NCI-H2107 (cell line): Measurements from ENCODE around the gene OR2AT4.
"Not testable (repeated sequence)": the region's sequence is repeated elsewhere in the genome, so short reads cannot be mapped to it uniquely, and the experiment has no call there.

ENCODE experiments used
- DNase-seq: peaks from one replicate; lab custom pipeline; 2025; lab: John Stamatoyannopoulos, UW

Gene OR2AT4

DNA sequence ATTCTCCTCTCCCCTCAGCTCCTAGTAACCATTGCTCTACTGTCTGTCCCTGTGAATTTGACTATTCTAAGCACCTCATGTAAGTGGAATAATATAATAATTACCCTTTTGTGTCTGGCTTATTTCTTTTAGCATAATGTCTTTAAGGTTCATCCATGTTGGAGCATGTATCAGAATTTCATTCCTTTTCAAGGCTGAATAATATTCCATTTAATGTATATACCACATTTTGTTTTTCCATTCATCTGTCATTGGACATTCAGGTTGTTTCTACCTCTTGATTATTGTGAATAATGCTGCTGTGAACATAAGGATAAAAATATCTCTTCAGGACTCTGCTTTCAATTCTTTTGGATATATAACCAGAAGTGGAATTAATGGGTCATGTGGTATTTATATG is 28.1 kb downstream of the OR2AT4 start:
- DNase-seq: no peak

DNA sequence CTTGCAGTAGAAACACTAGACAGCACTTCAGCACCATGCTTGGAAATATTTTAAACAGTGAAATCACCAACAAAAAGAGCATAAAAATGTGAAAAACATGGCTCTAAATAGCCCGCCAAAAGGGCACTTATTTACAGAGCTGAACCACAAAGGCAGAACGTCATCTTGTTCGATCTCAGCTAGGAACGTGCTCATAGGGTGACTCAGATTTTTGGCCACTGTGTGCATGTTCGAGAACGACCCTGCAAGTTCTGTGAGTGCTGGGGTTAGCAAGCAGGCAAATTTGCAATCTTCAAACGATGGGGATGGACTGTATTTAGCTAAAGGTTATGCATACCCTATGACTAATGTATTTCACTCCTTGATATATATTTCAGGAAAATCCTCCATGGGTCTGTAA is 30.6 kb downstream of the OR2AT4 start:
- DNase-seq: no peak

DNA sequence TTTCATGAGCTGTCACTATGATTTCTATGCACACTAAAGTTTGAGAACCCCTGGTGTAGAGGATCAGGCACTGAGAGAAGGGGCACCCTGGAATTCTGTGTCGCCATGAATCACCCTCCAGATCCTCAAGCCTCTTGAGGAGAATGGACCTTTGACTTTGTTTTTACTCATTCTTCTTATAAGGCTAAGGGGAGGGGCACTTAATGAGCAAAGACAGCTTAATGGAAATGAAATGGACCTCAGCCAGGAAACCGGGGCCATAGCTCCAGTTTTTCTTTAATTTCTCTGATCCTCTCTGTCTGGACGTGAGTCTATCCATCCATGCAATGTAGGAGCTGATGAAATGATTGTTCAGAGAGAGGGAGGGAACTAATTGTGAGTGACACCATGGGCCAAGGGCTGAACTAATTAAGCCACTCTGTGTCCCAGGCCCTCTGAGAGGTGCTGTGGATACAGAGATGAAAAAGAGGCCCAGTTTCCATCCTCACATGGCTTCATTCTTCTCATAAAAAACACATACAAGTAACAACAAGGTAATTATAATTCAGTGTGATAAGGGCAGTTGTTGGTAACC is 32.8 kb downstream of the OR2AT4 start:
- DNase-seq: no peak

DNA sequence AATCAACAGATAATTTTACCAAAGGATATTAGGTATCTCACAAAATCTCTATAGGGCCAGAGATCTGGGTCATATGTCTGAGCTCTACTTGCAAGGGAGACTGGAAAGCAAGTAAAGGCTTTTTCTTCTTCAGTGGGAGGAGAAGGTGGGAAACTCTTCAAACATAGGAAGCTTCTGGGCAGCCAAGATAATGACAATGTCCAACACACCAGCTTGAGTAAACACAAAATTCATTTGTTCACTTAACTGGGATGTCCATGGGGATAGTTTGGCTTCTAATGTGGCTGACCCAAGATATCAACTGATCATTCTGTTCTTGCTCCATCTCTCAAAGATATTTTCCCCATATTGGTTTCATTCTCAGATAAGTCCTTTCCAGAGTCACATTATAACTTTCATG is 37.4 kb downstream of the OR2AT4 start:
- DNase-seq: no peak

DNA sequence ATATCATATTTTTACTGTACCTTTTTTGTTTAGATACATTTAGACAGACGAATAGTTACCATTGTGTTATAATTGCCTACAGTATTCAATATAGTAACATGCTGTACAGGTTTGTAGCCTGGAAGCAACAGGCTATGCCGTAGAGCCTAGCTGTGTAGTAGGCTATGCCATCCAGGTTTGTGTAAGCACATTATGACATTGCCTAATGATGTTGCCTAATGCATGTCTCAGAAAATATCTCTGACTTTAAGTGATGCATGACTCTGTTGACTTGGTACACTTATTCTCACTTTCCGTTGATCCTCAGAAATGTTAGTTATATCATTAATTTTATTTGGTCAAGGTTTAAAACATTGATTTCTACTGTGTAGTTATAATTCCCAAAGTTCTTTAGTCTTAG is 39.9 kb downstream of the OR2AT4 start:
- DNase-seq: no peak

DNA sequence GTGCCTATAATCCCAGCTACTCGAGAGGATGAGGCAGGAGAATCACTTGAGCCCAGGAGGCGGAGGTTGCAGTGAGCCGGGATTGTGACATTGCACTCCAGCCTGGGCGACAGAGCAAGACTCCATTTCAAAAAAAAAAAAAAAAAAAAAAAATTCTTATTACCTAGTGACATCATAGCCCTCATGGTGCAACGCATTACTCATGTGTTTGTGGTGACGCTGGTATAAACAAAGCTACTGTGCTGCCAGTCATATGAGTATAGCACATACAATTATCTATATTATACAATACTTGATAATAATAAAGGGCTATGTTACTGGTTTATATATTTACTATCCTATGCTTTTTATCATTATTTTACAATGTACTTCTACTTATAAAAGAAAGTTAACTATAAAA is 41.2 kb downstream of the OR2AT4 start:
- no peak for DNase-seq

DNA sequence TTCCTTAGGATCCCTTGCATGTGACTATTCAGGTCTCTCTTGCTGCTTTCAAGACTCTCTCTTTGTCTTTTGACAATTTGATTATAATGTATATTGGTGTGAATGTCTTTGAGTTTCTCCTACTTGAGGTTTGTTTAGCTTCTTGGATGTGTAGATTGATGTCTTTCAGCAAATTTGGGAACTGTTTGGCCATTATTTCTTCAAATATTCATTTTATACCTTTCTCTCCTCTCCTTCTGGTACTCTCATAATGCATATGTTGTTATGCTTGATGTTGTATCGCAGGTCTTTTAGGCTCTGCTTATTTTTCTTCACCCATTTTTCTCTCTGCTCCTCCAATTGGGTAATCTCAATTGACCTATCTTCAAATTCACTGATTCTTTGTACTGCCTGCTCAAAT is 44.2 kb downstream of the OR2AT4 start:
- DNase-seq: no peak

DNA sequence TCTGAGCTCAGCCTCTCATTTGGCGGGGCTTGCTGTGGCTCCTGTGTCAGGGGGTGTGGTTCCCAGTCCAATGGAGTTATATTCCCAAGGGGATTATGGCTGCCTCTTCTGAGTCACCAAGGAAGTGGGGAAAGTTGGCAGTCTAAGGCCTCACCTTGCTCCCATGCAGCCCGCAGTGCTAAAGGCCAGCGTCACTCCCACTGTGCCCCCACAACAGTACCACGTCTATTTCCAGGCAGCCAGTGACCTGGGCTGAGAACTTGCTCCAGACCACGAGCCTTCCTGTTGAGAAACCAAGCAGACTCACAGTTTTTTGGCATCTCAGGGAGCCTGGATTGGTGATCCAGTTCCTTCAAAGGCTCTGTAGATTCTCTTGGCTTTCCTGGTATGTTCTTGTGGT is 45.6 kb downstream of the OR2AT4 start:
- no peak for DNase-seq

DNA sequence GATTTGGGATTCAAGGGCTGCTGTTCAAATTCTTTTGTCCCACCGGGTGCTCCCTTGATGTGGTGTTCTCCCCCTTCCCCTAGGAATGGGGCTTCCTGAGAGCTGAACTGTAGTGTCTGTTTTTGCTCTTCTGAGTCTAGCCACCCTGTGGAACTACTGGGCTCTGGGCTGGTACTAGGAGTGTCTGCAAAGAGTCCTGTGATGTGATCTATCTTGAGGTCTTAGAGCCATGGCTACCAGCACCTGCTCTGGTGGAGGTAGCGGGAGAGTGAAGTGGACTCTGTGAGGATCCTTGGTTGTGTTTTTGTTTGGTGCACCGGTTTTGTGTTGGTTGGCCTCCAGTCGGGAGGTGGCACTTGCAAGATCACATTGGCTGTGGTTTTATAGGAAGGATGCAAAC is 46.2 kb downstream of the OR2AT4 start:
- DNase-seq: no peak

DNA sequence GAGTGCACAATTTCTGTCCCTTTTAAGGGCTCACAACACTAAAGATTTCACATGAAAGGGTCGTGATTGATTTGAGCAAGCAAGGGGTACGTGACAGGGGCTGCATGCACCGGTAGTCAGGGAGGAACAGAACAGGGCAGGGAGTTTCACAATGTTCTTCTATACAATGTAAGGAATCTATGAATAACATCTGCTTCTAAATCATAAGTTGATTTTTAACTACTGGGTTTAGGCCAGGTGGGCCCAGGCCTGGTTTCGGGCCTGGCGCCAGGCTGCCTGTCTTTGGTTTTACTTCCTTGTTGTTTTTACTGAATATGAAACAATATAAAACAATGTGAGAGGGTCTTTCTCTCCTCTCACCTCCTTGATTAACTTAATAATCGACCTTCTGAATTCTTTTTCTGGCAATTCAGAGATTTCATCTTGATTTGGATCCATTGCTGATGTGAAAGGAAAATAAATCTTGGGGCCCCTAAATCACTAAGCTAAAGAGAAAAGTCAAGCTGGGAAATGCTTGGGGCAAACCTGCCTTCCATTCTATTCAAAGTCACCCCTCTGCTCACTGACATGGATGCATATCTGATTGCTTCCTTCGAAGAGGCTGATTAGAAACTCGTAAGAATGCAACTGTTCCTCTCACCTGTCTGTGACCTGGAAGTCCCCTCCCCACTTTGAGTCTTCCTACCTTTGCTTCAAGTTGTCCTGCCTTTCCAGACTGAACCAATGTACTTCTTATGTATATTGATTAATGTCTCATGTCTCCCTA is 47.0 kb downstream of the OR2AT4 start:
- DNase-seq: not testable (repeated sequence)

DNA sequence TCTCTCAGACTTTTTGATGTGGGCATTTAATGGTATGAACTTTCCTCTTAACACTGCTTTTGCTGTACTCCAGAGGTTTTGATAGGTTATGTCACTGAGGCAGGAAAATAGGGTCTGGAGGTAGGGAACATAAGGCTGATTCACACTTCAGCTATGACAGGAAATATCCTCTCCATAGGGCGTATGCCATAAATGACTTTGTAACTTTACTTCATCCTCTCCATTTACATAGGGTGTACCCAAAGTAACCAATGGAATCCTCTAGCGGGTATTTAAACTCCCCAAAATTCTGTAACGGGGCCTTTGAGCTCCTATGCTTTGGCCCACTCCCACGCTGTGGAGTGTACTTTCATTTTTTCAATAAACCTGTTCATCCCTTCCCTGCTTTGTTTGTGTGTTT is 49.5 kb downstream of the OR2AT4 start:
- no peak for DNase-seq

DNA sequence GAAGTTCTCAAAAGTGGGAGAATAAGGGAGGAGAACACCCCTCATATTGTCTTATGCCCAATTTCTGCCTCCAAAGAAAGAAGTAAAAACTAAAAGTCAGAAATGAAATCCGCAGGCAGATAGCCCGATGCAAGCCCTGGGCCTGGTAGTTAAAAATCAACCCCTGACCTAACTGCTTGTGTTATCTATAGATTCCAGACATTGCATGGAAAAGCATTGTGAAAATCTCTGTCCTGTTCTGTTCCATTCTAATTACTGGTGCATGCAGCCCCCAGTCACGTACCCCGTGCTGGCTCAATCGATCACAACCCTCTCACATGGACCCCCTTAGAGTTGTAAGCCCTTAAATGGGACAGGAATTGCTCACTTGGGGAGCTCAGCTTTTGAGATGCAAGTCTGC is 50.0 kb downstream of the OR2AT4 start:
- not testable (repeated sequence) for DNase-seq

DNA sequence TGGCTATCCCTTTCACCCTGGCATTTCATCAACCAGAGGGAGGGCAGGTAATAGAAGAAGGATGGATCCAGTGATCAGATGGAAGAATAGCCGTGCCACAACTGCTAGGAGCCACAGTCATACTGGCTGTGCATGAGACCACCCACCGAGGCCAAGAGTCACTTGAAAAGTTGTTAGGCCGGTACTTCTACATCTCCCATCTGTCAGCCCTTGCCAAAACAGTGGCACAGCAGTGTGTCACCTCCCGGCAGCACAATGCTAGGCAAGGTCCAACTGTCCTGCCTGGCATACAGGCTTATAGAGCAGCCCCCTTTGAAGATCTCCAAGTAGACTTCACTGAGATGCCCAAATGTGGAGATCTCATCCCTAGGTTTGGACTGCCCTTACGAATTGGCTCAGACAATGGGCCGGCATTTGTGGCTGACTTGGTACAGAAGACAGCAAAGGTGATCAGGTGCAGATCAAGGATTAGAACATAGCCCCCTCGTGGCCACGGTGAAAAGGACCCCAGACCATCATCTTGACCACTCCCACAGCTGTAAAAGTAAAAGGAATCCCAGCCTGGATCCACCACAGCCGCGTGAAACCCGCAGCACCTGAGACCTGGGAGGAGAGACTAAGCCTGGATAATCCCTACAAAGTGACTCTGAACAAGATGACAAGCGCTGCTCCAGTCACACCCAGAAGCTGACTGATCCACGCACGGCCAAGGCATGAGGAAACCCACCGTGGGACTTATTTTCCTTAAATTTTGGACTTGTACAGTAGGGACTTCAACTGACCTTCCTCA is 52.1 kb downstream of the OR2AT4 start:
- DNase-seq: not testable (repeated sequence)

DNA sequence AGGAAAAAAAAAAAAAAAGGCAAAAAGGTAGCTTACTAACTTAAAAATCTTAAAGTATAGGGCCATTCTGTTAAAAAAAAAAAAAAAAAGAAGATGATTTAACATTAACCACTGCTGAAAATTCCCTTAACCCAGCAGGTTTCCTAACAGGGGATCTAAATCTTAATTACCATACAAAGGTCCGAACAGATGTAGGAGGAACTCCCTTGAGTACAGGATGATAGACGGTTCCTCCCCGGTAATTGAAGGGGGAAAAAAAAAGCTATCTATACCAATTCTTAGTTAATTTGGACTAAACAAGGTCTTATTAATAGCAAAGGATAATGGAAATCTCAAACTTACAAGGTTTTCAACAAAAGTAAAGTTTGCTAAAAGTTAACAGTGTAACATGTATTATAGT is 54.9 kb downstream of the OR2AT4 start:
- DNase-seq: not testable (repeated sequence)

DNA sequence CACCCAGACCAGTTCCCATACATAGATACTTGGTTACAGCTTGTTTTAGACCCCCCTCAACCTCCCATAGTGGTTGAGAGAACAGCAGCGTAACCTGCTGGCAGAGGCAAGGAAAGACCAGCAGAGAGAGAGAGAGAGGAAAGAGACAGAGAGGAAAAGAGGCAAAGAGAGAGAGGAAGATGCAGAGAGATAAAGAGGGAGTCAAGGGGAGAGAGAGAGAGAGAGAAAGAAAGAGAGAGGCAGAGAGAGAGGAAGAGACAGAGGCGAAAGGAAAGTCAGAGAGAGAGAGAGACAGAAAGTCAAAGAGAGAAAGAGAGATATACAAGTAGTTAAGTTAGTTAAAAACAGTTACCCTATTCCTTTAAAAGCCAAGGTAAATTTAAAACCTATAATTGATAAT is 55.4 kb downstream of the OR2AT4 start:
- DNase-seq: no peak

DNA sequence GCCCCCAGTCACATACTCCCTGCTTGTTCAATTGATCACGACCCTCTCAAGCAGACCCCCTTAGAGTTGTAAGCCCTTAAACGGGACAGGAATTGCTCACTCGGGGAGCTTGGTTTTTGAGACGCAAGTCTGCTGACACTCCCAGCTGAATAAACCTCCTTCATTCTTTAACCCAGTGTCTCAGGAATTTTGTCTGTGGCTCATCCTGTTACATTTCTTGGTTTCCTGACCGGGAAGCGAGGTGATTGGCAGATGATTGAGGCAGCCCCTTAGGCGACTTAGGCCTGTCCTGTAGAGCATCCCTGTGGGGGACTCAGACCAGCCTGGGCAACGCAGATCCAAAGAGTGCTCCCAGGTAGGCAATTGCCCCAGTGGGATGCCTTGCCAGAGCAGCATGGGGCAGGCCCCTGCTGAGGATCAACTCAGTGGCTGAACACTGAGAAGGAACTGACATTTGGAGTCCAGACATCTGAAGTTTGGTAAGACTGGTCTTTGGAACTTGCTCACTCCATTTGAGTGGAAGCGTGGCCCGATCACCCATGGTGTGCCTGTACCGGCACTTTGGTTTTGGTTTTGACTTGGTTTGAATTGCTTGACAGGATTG is 56.4 kb downstream of the OR2AT4 start:
- no peak for DNase-seq

DNA sequence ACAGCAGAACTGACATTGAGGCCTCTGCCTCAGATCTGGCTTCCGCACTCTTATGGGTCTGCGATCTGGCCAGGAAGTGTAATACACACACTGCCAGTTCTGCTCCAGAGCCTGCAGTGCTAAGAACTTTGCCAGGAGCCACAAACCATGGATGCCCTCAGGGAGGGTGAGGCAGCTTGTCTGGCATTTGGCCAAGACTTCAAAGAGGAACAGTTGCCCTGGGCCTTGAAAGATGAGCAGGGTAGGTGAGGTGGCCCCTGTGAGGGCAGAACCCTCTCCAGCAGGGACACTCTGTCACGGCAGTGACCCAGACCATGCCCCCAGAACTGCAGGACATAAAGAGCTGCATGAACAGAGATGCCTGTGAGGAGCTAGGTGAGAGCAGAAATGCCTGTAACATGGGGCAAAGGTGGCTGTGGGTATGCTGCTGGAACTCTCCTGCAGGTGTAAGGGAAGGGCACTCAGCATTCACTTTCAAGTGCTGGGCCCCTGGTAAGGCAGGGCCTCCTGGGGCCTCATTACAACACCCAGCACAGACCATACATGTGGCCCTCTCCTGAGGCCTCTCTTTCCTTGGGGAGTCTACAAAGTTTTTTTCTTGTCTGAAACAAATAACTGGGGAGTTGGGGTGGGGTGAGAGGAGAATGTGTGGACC is 60.6 kb downstream of the OR2AT4 start:
- DNase-seq: peak; percentile 16

DNA sequence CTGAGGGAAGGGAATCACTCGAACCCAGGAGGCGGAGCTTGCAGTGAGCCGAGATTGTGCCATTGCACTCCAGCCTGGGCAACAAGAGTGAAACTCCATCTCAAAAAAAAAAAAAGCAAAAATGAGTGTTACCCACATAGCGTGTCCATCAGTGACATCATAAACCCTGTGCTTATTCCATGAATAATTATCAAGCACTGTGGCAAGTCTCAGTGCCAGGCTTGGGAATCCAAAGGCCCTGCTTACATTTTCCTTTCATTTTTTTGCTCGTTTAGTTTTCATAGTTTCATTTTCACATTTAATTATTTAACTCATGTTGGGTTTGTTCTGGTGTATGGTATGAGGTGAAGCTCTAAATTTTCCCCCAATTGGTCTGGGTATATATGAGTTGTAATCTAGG is 61.4 kb downstream of the OR2AT4 start:
- no peak for DNase-seq

DNA sequence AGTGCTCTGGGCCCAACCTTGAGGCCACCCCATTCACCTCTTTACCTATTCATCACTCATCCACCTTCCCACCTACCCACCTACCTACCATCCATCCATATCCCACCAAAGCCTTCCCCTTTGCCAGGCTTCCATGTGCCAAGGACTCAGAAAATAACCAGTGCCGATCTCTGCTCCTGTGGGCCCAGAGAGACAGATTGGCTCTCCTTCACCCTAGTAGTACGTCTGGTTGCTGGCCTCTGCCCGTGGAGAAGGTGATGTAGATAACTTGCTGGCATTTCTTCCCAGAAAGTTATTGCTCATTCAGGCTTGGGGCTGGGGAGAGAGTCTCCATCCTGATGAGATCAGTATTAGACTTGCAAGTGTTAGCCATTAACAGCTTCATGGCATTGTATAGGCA is 62.8 kb downstream of the OR2AT4 start:
- no peak for DNase-seq

DNA sequence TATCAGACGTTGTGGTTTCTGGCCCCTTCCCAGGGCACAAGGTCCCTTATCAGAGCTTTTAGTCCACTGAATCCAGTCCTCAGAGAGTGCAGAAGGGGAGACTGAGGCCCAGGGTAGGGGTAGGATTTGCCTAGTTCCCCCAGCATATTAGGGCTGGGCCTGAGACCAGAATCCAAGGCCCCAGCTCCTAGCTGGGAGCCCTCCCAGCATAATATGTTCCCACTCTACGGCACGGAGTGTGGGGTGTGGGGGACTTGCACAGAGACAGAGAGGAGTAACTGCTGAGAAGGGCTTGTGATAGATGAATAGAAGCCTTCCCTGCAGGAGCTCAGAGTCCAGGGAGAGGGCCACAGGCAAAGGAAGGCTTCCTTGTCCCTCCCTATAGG is 64.1 kb downstream of the OR2AT4 start:
- DNase-seq: no peak

DNA sequence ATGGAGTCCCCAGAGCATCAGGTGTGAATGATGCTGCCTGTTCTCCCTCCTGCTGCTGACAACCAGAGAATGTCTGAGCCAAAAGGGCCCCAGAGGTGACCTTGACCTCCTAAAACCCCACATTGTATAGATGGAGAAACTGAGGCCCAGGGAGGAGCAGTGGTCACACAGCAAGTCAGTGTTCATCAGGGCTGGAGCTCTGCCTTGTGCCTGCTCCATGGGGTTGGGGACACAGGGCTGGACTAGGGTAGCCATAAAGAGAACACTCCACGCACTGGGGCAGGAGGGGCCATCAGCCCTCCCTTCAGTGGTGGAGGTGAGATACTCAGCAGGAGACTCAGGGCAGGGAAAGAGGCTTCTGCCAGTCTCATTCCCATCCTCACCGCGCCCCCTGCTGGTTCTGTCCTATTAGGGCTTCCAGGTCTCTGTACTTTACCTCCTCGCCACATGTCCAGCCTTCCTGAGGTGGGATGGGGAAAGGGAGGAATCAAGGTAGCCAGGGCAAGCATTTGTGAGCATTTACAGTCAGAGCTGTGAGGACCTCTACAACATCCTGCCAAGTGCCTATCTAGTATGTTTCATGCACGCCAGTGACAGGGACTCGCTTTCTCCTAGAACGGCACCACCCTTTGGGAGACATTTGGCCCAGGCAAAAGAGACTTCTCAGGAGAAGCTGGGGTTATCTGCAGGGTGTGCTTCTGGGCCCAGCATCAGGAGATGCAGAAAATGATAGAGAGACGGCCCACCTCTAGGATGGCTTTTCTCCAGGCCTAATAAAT is 64.7 kb downstream of the OR2AT4 start:
- DNase-seq: no peak
